ENCODE results near the gene NTNG1. TPM values are rescaled to one million over a fixed set of nuclear protein-coding genes. Genes with fewer than 3 reads are reported as not detected.
"Not testable (repeated sequence)": the region's sequence is repeated elsewhere in the genome, so short reads cannot be mapped to it uniquely, and the experiment has no call there.

The NTNG1 gene
- total RNA-seq: 2.4 and 5.4 TPM in 2 replicates

GRCh38 chr1:107140703-107141490 is at the start of gene NTNG1:
Gene NTNG1 (plus strand): TSS chr1:107141039.
- TF ChIP-seq, protein P1, sequence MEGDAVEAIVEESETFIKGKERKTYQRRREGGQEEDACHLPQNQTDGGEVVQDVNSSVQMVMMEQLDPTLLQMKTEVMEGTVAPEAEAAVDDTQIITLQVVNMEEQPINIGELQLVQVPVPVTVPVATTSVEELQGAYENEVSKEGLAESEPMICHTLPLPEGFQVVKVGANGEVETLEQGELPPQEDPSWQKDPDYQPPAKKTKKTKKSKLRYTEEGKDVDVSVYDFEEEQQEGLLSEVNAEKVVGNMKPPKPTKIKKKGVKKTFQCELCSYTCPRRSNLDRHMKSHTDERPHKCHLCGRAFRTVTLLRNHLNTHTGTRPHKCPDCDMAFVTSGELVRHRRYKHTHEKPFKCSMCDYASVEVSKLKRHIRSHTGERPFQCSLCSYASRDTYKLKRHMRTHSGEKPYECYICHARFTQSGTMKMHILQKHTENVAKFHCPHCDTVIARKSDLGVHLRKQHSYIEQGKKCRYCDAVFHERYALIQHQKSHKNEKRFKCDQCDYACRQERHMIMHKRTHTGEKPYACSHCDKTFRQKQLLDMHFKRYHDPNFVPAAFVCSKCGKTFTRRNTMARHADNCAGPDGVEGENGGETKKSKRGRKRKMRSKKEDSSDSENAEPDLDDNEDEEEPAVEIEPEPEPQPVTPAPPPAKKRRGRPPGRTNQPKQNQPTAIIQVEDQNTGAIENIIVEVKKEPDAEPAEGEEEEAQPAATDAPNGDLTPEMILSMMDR (IDR thresholded peaks at IDR 0.05; ENCODE audit: insufficient read depth, low read length, severe bottlenecking): no peak
- DNase-seq (ENCODE audit: low read depth): peak; percentile 13
- Histone ChIP-seq H3K4me3 (ENCODE audit: low read depth, low read length) (peak within 1 kb of the TSS; percentile 68), H3K36me3 (ENCODE audit: control insufficient read depth, insufficient read depth, low read length) (no peaks in the 10 kb centered on the region), H3K27me3 (ENCODE audit: control insufficient read depth, insufficient read depth, low read length) (no peaks in the 10 kb centered on the region)
- FAIRE-seq: no peak

GRCh38 chr1:107091418-107091817 is 49.4 kb upstream of the NTNG1 start:
- Histone ChIP-seq H3K36me3 (ENCODE audit: control insufficient read depth, insufficient read depth, low read length) (no peaks in the 10 kb centered on the region), H3K4me3 (ENCODE audit: low read depth, low read length) (no peak overlapping the region), H3K27me3 (ENCODE audit: control insufficient read depth, insufficient read depth, low read length) (no peaks in the 10 kb centered on the region)
- no peak for FAIRE-seq
- TF ChIP-seq, protein P1 (IDR thresholded peaks at IDR 0.05; ENCODE audit: insufficient read depth, low read length, severe bottlenecking): no peak
- DNase-seq (ENCODE audit: low read depth): no peak

- FAIRE-seq; H3K27me3 ChIP-seq (ENCODE audit: control insufficient read depth, insufficient read depth, low read length): not testable (repeated sequence)
Measured at GRCh38 chr1:107093395-107093794, 47.4 kb upstream of the NTNG1 start.

GRCh38 chr1:107095647-107096046 is 45.2 kb upstream of the NTNG1 start:
- TF ChIP-seq, protein P1 (IDR thresholded peaks at IDR 0.05; ENCODE audit: insufficient read depth, low read length, severe bottlenecking): no peak
- Histone ChIP-seq H3K36me3 (ENCODE audit: control insufficient read depth, insufficient read depth, low read length) (no peaks in the 10 kb centered on the region), H3K27me3 (ENCODE audit: control insufficient read depth, insufficient read depth, low read length) (no peaks in the 10 kb centered on the region), H3K4me3 (ENCODE audit: low read depth, low read length) (no peak overlapping the region)
- no peak for FAIRE-seq
- no peak for DNase-seq (ENCODE audit: low read depth)

More at GRCh38 chr1:107093395-107093794, 47.4 kb upstream of the NTNG1 start:
- DNase-seq (ENCODE audit: low read depth); H3K4me3 ChIP-seq (ENCODE audit: low read depth, low read length); H3K36me3 ChIP-seq (ENCODE audit: control insufficient read depth, insufficient read depth, low read length): not testable (repeated sequence)

DNA sequence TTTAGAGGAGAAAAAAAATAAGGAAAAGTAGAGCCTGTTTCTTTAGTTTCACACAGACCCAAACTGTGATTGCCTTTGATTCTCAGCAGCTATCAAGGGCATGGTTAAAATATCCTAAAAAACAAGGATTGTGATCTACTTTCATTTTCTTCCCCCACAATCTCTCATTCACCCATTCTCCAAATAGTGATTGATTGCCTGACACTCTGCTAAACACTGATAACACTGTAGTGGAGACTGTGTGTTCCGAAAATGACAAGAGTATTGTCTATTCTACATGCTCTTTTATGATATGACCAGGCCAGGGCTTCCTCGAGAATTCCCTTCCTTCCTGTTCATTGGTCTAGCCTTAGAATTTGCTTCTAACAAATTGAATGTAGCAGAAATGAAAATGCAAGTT is 44.1 kb upstream of the NTNG1 start:
- no peak for FAIRE-seq
- TF ChIP-seq, protein P1 (IDR thresholded peaks at IDR 0.05; ENCODE audit: insufficient read depth, low read length, severe bottlenecking): no peak

DNA sequence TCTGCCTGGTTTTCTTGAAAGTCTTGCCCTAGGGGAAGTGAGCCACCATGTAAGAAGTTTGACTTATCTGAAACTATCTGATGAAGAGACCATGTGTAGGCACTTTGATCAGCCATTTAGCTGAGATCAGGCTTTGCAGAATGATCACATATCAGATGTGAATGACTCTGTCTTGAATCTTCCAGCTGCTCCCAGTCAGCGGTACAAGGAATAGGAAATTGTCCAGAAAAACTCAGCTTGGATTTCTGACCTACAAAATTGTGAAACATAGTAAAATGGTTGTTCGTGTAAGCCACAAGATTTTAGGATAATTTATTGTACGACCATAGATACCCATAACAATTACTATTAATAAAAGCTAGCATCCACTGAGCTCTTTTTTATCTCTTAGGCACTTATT is 41.9 kb upstream of the NTNG1 start:
- H3K36me3 ChIP-seq (ENCODE audit: control insufficient read depth, insufficient read depth, low read length): no peaks in the 10 kb centered on the region
- DNase-seq (ENCODE audit: low read depth) (no peak), FAIRE-seq (no peak)
- TF ChIP-seq, protein P1 (IDR thresholded peaks at IDR 0.05; ENCODE audit: insufficient read depth, low read length, severe bottlenecking): no peak
- H3K27me3 ChIP-seq (ENCODE audit: control insufficient read depth, insufficient read depth, low read length): no peaks in the 10 kb centered on the region
- no peak overlapping the region for H3K4me3 ChIP-seq (ENCODE audit: low read depth, low read length)

More for the DNA sequence above, 44.1 kb upstream of the NTNG1 start:
- no peak for DNase-seq (ENCODE audit: low read depth)
- H3K27me3 ChIP-seq (ENCODE audit: control insufficient read depth, insufficient read depth, low read length): no peaks in the 10 kb centered on the region
- H3K36me3 ChIP-seq (ENCODE audit: control insufficient read depth, insufficient read depth, low read length): no peaks in the 10 kb centered on the region
- H3K4me3 ChIP-seq (ENCODE audit: low read depth, low read length): no peak overlapping the region

Data from bronchial epithelial cell (primary cell).